ENCODE data around the gene FAM114A1.

GRCh38 chr4:38819569-38819968, 48.0 kb upstream of the FAM114A1 start:
- no peak for TF ChIP-seq CTCF (IDR thresholded peaks at IDR 0.05)
- TF ChIP-seq POLR2A (IDR thresholded peaks at IDR 0.05): no peak

All from right lobe of liver (tissue), 4 donors.